ENCODE results near the gene ARMH4.

DNA sequence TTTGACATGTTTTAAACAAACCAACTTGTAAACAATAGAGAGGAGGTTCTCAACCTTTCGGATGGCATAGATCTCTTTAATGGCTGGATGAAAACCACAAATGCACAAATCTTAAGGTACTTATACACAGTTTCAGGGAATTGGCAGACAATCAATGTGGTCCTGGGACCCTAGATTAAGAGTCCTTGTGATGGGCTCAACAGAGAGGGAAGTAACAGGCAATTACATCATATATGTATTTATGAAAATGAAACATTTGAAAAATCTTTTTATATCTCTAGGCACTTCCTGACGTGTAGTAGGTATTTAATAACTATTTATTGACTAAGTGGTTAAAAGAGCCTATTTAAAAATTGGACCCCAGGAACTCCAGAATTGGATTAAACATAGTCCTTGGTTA lies 48.8 kb upstream of the ARMH4 start:
- TF ChIP-seq, protein P1, sequence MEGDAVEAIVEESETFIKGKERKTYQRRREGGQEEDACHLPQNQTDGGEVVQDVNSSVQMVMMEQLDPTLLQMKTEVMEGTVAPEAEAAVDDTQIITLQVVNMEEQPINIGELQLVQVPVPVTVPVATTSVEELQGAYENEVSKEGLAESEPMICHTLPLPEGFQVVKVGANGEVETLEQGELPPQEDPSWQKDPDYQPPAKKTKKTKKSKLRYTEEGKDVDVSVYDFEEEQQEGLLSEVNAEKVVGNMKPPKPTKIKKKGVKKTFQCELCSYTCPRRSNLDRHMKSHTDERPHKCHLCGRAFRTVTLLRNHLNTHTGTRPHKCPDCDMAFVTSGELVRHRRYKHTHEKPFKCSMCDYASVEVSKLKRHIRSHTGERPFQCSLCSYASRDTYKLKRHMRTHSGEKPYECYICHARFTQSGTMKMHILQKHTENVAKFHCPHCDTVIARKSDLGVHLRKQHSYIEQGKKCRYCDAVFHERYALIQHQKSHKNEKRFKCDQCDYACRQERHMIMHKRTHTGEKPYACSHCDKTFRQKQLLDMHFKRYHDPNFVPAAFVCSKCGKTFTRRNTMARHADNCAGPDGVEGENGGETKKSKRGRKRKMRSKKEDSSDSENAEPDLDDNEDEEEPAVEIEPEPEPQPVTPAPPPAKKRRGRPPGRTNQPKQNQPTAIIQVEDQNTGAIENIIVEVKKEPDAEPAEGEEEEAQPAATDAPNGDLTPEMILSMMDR (IDR thresholded peaks at IDR 0.05) = no peak
- no peak for TF ChIP-seq EZH2 (IDR thresholded peaks at IDR 0.05; ENCODE audit: borderline replicate concordance, insufficient read depth, low read depth, low read length, poor library complexity, severe bottlenecking)

Measured in B cell (primary cell).